HepG2 (cell line): Measurements from ENCODE around the gene S100A12. TPM values are rescaled to one million over a fixed set of nuclear protein-coding genes. Genes with fewer than 3 reads are reported as not detected.

Experiments
- ATAC-seq: fragments of 200-7000 bp; cut with Tn5 transposase; 3 replicates; pipeline ENCODE4 v1.9.1; 2020; ENCODE audit warnings: mild to moderate bottlenecking, moderate library complexity
- BruUV-seq: library from RNA; stranded (reverse); fragments of 400-500 nt; replicated peaks from 2 replicates; lab custom pipeline; 2021; lab: Mats Ljungman, UMichigan
- CTCF ChIA-PET: fragments of 300-600 bp; formaldehyde crosslinking; extraction: SDS; loops from one replicate; lab custom pipeline; 2021; ENCODE audit warnings: low total read pairs, inconsistent platforms, low intra/inter-chr PET ratio; lab: Yijun Ruan, JAX
- POLR2A ChIA-PET: fragments of 350-600 bp; sonication (Branson Sonifier 250); formaldehyde crosslinking; loops from one replicate; lab custom pipeline; 2020; ENCODE audit warnings: antibody characterized with exemption, inconsistent platforms; lab: Yijun Ruan, JAX
- DNase-seq: peaks from one replicate; pipeline ENCODE4 v3.0.0-alpha.2; 2015; ENCODE audit warnings: low spot score
- FAIRE-seq: peaks from 3 replicates; lab custom pipeline; 2011; peaks lifted over from hg19 to GRCh38; lab: Jason Lieb, UNC
- H2AFZ ChIP-seq: one replicate; pipeline ENCODE4 v1.6.1; 2011; ENCODE audit warnings: low read length, inconsistent platforms
- H3K27ac ChIP-seq: fragments of 300-600 bp; 3 replicates; pipeline ENCODE4 v1.8.0; 2011; ENCODE audit warnings: mixed run types, mild to moderate bottlenecking, mixed read lengths, low read length, inconsistent platforms; ENCODE audit not compliant: insufficient read depth; ENCODE audit errors: extremely low read length
- H3K27me3 ChIP-seq, 2 experiments: fragments of 200-600 bp in 1 of 2; 2 replicates in 1 of 2; 3 replicates in 1 of 2; pipeline versions ENCODE4 v1.6.0 to v1.8.0; 2011; ENCODE audit warnings: low read length in 2 of 2, mild to moderate bottlenecking in 2 of 2, moderate library complexity in 2 of 2, inconsistent platforms in 1 of 2; ENCODE audit not compliant: insufficient read depth in 2 of 2, control insufficient read depth in 1 of 2
- H3K36me3 ChIP-seq, 2 experiments: fragments of 200-600 bp in 1 of 2; replicated peaks in 1 of 2; 2 replicates in 1 of 2; 3 replicates in 1 of 2; pipeline versions ENCODE4 v1.5.1 to v1.8.0; 2011; ENCODE audit warnings: low read length in 2 of 2, inconsistent platforms in 1 of 2; ENCODE audit not compliant: insufficient read depth in 2 of 2, control insufficient read depth in 1 of 2
- H3K4me1 ChIP-seq: 2 replicates; pipeline ENCODE4 v1.5.1; 2012; ENCODE audit warnings: low read length, inconsistent platforms; ENCODE audit not compliant: insufficient read depth
- H3K4me2 ChIP-seq: 2 replicates; pipeline ENCODE4 v1.6.0; 2011; ENCODE audit warnings: low read depth, low read length, inconsistent platforms
- H3K4me3 ChIP-seq, 3 experiments: fragments of 200-600 bp in 1 of 3; sonication (generic), shearing (Covaris generic) in 1 of 3; replicated peaks in 1 of 3; 2 replicates each; pipeline ENCODE4 v1.5.1; 2011 to 2016; ENCODE audit warnings: low read length in 3 of 3, inconsistent platforms in 2 of 3, low read depth in 2 of 3, mild to moderate bottlenecking in 2 of 3, control low read depth in 1 of 3, mixed read lengths in 1 of 3; ENCODE audit not compliant: insufficient read depth in 1 of 3
- H3K79me2 ChIP-seq: one replicate; pipeline ENCODE4 v1.6.1; 2011; ENCODE audit warnings: low read length, inconsistent platforms; ENCODE audit not compliant: insufficient read depth
- H3K9ac ChIP-seq: 2 replicates; pipeline ENCODE4 v1.6.0; 2011; ENCODE audit warnings: mild to moderate bottlenecking, low read depth, low read length, inconsistent platforms; ENCODE audit not compliant: insufficient read depth
- H3K9me3 ChIP-seq: 2 replicates; pipeline ENCODE4 v1.5.1; 2012; ENCODE audit warnings: mild to moderate bottlenecking, low read length
- H4K20me1 ChIP-seq: 2 replicates; pipeline ENCODE4 v1.6.0; 2011; ENCODE audit warnings: inconsistent platforms, mild to moderate bottlenecking, low read length, moderate library complexity; ENCODE audit not compliant: insufficient read depth
- ARID2 ChIP-seq: sonication (generic); formaldehyde crosslinking; IDR thresholded peaks from 2 replicates; pipeline ENCODE4 v1.8.1; 2022; ENCODE audit warnings: mild to moderate bottlenecking, missing genetic modification reagents, borderline replicate concordance
- EED ChIP-seq: sonication (generic); formaldehyde crosslinking; IDR thresholded peaks from 2 replicates; pipeline ENCODE4 v1.5.0; 2020; ENCODE audit warnings: mild to moderate bottlenecking, missing genetic modification reagents
- FOSL1 ChIP-seq: sonication (generic); formaldehyde crosslinking; IDR thresholded peaks from 2 replicates; pipeline ENCODE4 v1.9.0; 2021; ENCODE audit warnings: missing genetic modification reagents, borderline replicate concordance
- NFATC3 ChIP-seq: sonication (generic); formaldehyde crosslinking; IDR thresholded peaks from 2 replicates; pipeline ENCODE4 v1.5.1; 2020; ENCODE audit warnings: mild to moderate bottlenecking, missing genetic modification reagents
- NR1H2 ChIP-seq: sonication (generic); formaldehyde crosslinking; IDR thresholded peaks from 2 replicates; pipeline ENCODE4 v1.8.1; 2022; ENCODE audit warnings: low read depth, missing genetic modification reagents, borderline replicate concordance
- RFXAP ChIP-seq: sonication (generic); formaldehyde crosslinking; IDR thresholded peaks from 2 replicates; pipeline ENCODE4 v1.4.0; 2020; ENCODE audit warnings: missing genetic modification reagents, borderline replicate concordance
- TIGD3 ChIP-seq: sonication (generic); formaldehyde crosslinking; IDR thresholded peaks from 2 replicates; pipeline ENCODE4 v1.5.1; 2020; ENCODE audit warnings: mild to moderate bottlenecking, missing genetic modification reagents, borderline replicate concordance
- WIZ ChIP-seq: sonication (generic); formaldehyde crosslinking; IDR thresholded peaks from 2 replicates; pipeline ENCODE4 v1.5.1; 2020; ENCODE audit warnings: mild to moderate bottlenecking, missing genetic modification reagents
- ZFP36 ChIP-seq: fragments of 150-350 bp; IDR thresholded peaks from 2 replicates; pipeline ENCODE4 v1.6.1; 2018; ENCODE audit warnings: borderline replicate concordance, low read length, low read depth; ENCODE audit not compliant: partially characterized antibody
- ZNF225 ChIP-seq: sonication (generic); formaldehyde crosslinking; IDR thresholded peaks from 2 replicates; pipeline ENCODE4 v1.4.0; 2020; ENCODE audit warnings: mild to moderate bottlenecking, missing genetic modification reagents
- ZNF350 ChIP-seq: sonication (generic); formaldehyde crosslinking; IDR thresholded peaks from 2 replicates; pipeline ENCODE4 v1.4.0; 2020; ENCODE audit warnings: mild to moderate bottlenecking, low read depth, missing genetic modification reagents, borderline replicate concordance
- ZNF550 ChIP-seq: sonication (generic); formaldehyde crosslinking; IDR thresholded peaks from 2 replicates; pipeline ENCODE4 v1.4.0; 2020; ENCODE audit warnings: mild to moderate bottlenecking, missing genetic modification reagents, borderline replicate concordance
- ZNF678 ChIP-seq: sonication (generic); formaldehyde crosslinking; IDR thresholded peaks from 2 replicates; pipeline ENCODE4 v1.4.0; 2020; ENCODE audit warnings: mild to moderate bottlenecking, missing genetic modification reagents
- ZNF790 ChIP-seq: sonication (generic); formaldehyde crosslinking; IDR thresholded peaks from 2 replicates; pipeline ENCODE4 v1.8.0; 2022; ENCODE audit warnings: missing genetic modification reagents, mild to moderate bottlenecking, borderline replicate concordance
- ZSCAN20 ChIP-seq: sonication (generic); formaldehyde crosslinking; IDR thresholded peaks from 2 replicates; pipeline ENCODE4 v1.4.0; 2020; ENCODE audit warnings: missing genetic modification reagents, mild to moderate bottlenecking, borderline replicate concordance
- ZSCAN29 ChIP-seq: sonication (generic); formaldehyde crosslinking; conservative IDR thresholded peaks from 2 replicates; pipeline ENCODE4 v1.4.0; 2020; ENCODE audit warnings: mild to moderate bottlenecking, missing genetic modification reagents
- WGBS: methylation state at CpG from one replicate; pipeline ENCODE4 v1.1.6; 2017; ENCODE audit warnings: low lambda C conversion rate; 5-methylcytosine and 5-hydroxymethylcytosine counted together
- in situ Hi-C: cut with HindIII; loops from 2 replicates; pipeline ENCODE4 v1.10.0; 2017; ENCODE audit warnings: low pct_unique_long_range_greater_than_20kb; ENCODE audit not compliant: extremely low pct_ligation_motif_present
- intact Hi-C: fragments of 100-400 bp; cut with micrococcal nuclease; formaldehyde crosslinking; loops from one replicate; pipeline ENCODE4 v1.10.0; 2022; ENCODE audit not compliant: unreplicated experiment
- polyA plus RNA-seq, 8 experiments: library from polyadenylated mRNA; depleted of rRNA in 3 of 8; stranded (reverse) in 7 of 8; unstranded in 1 of 8; fragments of >200 nt; fragmentation: Illumina TruSeq in 4 of 8; extraction: Trizol in 4 of 8; gene quantifications; 2 replicates each; pipeline versions ENCODE4 v1.2.1 to v1.2.3, GENCODE V29; 2011 to 2016; ENCODE audit warnings: low read depth in 4 of 8, missing spikeins in 1 of 8, mixed read lengths in 1 of 8; ENCODE audit not compliant: insufficient read depth in 1 of 8
- total RNA-seq, 5 experiments: library from RNA; depleted of rRNA; stranded (reverse); fragments of >200 nt; fragmentation: Illumina TruSeq; extraction: Trizol; gene quantifications; 2 replicates each; pipeline ENCODE4 v1.2.3, GENCODE V29; 2016; ENCODE audit warnings: low read depth in 1 of 5
- TF ChIP-seq, protein P1 (sequence below): IDR thresholded peaks from 2 replicates; pipeline ENCODE4 v1.6.1; 2018; ENCODE audit warnings: missing genetic modification reagents, mild to moderate bottlenecking, missing compliant biosample characterization

S100A12 gene
- total and polyA plus RNA-seq, 2 of the 13 experiments (the other 11 are each of a cell fraction or from before 2014, with no cell fraction given), result not detected

DNA sequence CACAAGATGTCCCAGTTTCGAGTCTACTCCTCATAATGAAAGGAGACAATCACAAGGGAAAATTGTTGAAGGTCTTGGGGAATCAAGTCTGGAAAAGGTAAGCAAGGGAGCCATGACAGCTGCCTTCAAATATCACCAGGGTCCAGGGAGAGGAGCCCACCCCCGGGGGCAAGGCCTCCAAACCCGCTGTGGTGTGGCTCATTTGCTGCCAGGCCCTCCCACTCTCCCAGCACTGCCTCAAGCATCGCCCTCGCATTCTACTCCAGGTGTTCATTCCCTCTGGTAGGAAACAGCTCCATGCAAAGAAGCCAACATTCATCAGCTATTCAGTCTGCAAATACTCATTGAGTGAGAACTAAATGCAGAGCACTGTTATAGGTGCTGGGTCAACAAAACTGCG lies 9.2 kb downstream of the S100A12 start:
- Histone ChIP-seq H2AFZ (no peak overlapping the region), H3K79me2 (no peaks in the 10 kb centered on the region), H3K4me3 (no peak overlapping the region), H4K20me1 (no peaks in the 10 kb centered on the region), H3K9ac (no peak overlapping the region), H3K27ac (no peak overlapping the region), H3K36me3 (no peaks in the 10 kb centered on the region), H3K9me3 (no peaks in the 10 kb centered on the region), H3K27me3 (peaks cover 1 to 5% of the 10 kb centered on the region in 2 experiments; a peak in 1 of 5 replicates), H3K4me2 (no peak overlapping the region), H3K4me1 (no peaks in the 10 kb centered on the region)
- ChIA-PET POLR2A (no interaction called here), CTCF (no interaction called here)
- WGBS, result under 1% methylated on average over 4 of the region's 6 CpGs
- in situ Hi-C loops, result no loop called here
- intact Hi-C loops, result no loop called here
- ATAC-seq (no peak), FAIRE-seq (no peak), DNase-seq (no peak)
- BruUV-seq, result no TSS peak
- TF ChIP-seq NFATC3 (CRISPR knock-in tag) (no peak), ZNF350 (CRISPR knock-in tag) (no peak), WIZ (no peak), ZNF550 (CRISPR knock-in tag) (no peak), ARID2 (CRISPR knock-in tag) (no peak), ZSCAN20 (CRISPR knock-in tag) (no peak), ZSCAN29 (no peak), TIGD3 (CRISPR knock-in tag) (no peak), FOSL1 (CRISPR knock-in tag) (no peak), RFXAP (CRISPR knock-in tag) (no peak), EED (CRISPR knock-in tag) (no peak), ZFP36 (no peak), NR1H2 (CRISPR knock-in tag) (no peak), ZNF225 (CRISPR knock-in tag) (no peak), ZNF678 (CRISPR knock-in tag) (no peak), ZNF790 (no peak)
- TF ChIP-seq, protein P1, sequence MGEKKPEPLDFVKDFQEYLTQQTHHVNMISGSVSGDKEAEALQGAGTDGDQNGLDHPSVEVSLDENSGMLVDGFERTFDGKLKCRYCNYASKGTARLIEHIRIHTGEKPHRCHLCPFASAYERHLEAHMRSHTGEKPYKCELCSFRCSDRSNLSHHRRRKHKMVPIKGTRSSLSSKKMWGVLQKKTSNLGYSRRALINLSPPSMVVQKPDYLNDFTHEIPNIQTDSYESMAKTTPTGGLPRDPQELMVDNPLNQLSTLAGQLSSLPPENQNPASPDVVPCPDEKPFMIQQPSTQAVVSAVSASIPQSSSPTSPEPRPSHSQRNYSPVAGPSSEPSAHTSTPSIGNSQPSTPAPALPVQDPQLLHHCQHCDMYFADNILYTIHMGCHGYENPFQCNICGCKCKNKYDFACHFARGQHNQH (CRISPR knock-in tag), result no peak
